ENCODE measurements around the gene CEP43.

Gene CEP43

GRCh38 chr6:166952567-166953486 is 46.4 kb upstream of the CEP43 start:
- TF ChIP-seq, protein P1, sequence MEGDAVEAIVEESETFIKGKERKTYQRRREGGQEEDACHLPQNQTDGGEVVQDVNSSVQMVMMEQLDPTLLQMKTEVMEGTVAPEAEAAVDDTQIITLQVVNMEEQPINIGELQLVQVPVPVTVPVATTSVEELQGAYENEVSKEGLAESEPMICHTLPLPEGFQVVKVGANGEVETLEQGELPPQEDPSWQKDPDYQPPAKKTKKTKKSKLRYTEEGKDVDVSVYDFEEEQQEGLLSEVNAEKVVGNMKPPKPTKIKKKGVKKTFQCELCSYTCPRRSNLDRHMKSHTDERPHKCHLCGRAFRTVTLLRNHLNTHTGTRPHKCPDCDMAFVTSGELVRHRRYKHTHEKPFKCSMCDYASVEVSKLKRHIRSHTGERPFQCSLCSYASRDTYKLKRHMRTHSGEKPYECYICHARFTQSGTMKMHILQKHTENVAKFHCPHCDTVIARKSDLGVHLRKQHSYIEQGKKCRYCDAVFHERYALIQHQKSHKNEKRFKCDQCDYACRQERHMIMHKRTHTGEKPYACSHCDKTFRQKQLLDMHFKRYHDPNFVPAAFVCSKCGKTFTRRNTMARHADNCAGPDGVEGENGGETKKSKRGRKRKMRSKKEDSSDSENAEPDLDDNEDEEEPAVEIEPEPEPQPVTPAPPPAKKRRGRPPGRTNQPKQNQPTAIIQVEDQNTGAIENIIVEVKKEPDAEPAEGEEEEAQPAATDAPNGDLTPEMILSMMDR (IDR thresholded peaks at IDR 0.05; ENCODE audit: extremely low read depth, insufficient read depth, missing control alignments): no peak
- in situ Hi-C loops (cut with MboI; ENCODE audit: low pct_unique_long_range_greater_than_20kb, low sequenced_read_pairs, unreplicated experiment): loop anchor here (25.0 kb wide), 1 partner anchor 166 kb away; no protein-coding TSS in a partner anchor
- DNase-seq (ENCODE audit: low spot score): no peak

DNA sequence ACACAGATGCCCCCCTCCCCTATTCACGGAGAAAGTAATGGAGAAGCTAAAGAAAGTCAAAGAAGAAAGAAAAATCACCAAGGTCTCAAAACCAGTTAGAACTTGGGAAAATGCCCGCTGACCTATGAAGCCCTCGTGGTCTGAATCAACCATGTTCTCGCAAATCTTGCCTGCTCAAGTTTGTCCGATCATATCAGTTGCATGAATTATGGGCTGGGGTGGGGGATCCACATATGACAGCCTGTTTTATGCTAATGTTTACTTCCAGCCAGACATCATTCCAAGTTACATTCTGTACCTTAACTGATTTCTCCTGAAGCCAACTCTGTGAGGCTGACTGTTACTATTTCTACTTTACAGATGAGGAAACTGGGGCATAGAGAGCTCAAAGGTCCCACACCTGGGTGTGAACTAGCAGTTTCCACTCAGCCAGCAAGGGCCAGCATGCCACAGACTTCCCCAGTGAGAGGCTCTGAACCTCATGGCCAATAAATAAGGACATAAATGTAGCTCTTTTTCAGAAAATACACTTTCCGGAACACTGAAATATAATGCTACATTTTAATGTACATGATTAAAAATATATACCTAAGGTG is 45.0 kb upstream of the CEP43 start:
- in situ Hi-C loops (cut with MboI; ENCODE audit: low pct_unique_long_range_greater_than_20kb, low sequenced_read_pairs, unreplicated experiment): loop anchor here (25.0 kb wide), 1 partner anchor 167 kb away; no protein-coding TSS in a partner anchor
- no peak for DNase-seq (ENCODE audit: low spot score)
- TF ChIP-seq, protein P1 (IDR thresholded peaks at IDR 0.05; ENCODE audit: extremely low read depth, insufficient read depth, missing control alignments): no peak

DNA sequence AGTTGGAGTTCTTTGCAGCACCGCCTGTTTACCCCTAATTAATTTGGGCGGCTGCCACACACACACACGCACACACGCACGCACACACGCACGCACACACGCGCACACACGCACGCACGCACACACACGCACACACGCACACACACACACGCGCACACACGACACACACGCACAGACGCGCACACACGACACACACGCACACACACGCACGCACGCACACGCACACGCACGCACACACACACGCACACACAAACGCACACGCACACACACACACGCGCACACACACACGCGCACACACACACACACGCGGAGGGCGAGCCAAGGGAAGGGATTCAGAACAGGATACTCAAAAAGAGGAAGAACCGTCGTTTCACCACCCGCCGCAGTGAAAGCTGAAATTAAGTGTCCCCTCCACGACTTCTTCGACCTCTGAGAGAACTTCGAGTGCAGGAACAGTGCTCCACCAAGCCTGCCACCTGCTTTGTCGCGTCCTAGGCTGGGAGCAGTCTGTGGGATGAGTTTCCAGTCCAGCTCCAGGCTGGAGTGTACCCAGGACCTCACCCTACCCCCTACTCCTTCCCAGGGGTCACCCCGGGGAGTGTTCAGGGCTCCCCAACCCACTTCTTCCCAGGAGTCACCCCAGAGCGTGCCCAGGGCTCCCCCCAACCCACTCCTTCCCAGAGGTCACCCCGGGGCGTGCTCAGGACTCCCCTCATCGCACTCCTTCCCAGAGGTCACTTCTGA is 43.9 kb upstream of the CEP43 start:
- in situ Hi-C loops (cut with MboI; ENCODE audit: low pct_unique_long_range_greater_than_20kb, low sequenced_read_pairs, unreplicated experiment): loop anchor here (25.0 kb wide), 1 partner anchor 168 kb away; no protein-coding TSS in a partner anchor
- DNase-seq (ENCODE audit: low spot score): peak; percentile 53

GRCh38 chr6:166955865-166956443 is 43.2 kb upstream of the CEP43 start:
- DNase-seq (ENCODE audit: low spot score): no peak
- TF ChIP-seq, protein P1 (IDR thresholded peaks at IDR 0.05; ENCODE audit: extremely low read depth, insufficient read depth, missing control alignments): no peak

More for the DNA sequence above, 43.9 kb upstream of the CEP43 start:
- TF ChIP-seq, protein P1 (IDR thresholded peaks at IDR 0.05; ENCODE audit: extremely low read depth, insufficient read depth, missing control alignments): no peak

GRCh38 chr6:166956444-166957086 is 42.6 kb upstream of the CEP43 start, which contains the start of gene RNASET2:
Gene RNASET2 (minus strand): TSS chr6:166956550. CDS start chr6:166956182, 368 bp downstream.
- in situ Hi-C loops (cut with MboI; ENCODE audit: low pct_unique_long_range_greater_than_20kb, low sequenced_read_pairs, unreplicated experiment): loop anchor here (25.0 kb wide), 1 partner anchor 169 kb away; no protein-coding TSS in a partner anchor
- TF ChIP-seq, protein P1 (IDR thresholded peaks at IDR 0.05; ENCODE audit: extremely low read depth, insufficient read depth, missing control alignments): no peak
- peak; percentile 94 for DNase-seq (ENCODE audit: low spot score)

More at GRCh38 chr6:166955865-166956443, 43.2 kb upstream of the CEP43 start:
- in situ Hi-C loops (cut with MboI; ENCODE audit: low pct_unique_long_range_greater_than_20kb, low sequenced_read_pairs, unreplicated experiment): loop anchor here (25.0 kb wide), 1 partner anchor 169 kb away; no protein-coding TSS in a partner anchor
